GM21515 (cell line): ENCODE data around the gene COL23A1.

Experiments used
- ATAC-seq: cut with Tn5 transposase; IDR thresholded peaks from one replicate; pipeline ENCODE4 v1.9.1; 2021; ENCODE audit not compliant: unreplicated experiment

The COL23A1 gene

GRCh38 chr5:178557416-178557815 is 32.8 kb downstream of the COL23A1 start:
- ATAC-seq, result no peak

- ATAC-seq, result no peak
Measured at GRCh38 chr5:178555771-178556211, 34.4 kb downstream of the COL23A1 start.

DNA sequence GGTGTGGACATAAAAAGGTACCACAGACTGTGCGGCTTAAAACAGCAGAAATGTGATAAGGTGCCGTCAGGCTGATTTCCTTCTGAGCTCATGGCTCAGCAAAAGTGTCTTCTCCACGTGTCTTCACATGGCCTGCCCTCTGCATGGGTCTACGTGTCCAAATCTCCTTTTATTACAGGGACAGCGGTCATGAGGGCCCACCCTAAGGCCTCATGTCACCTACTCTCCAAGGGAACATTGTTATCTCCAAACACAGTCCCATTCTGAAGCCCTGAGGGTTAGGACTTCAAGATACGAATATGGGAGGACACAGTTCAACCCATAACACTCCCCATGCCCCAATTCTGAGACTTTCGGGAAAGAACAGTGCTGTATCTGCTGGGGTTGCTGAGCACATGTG is 35.2 kb downstream of the COL23A1 start:
- ATAC-seq, result no peak

DNA sequence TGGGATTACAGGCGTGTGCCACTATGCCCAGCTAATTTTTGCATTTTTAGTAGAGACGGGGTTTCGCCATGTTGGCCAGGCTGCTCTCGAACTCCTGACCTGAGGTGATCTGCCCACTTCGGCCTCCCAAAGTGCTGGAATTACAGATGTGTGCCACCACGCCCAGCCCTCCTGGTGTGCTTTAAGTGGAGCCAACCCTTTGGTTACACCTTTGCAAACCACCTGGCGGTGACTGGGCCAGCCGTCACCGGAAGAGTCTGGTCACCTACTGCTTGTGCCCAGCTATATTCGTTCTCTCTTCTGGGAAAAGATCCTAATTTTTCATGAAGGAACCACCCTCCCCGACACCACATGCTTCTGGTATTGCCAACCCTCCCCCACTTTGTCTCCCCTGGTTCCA is 35.9 kb downstream of the COL23A1 start:
- ATAC-seq, result no peak

DNA sequence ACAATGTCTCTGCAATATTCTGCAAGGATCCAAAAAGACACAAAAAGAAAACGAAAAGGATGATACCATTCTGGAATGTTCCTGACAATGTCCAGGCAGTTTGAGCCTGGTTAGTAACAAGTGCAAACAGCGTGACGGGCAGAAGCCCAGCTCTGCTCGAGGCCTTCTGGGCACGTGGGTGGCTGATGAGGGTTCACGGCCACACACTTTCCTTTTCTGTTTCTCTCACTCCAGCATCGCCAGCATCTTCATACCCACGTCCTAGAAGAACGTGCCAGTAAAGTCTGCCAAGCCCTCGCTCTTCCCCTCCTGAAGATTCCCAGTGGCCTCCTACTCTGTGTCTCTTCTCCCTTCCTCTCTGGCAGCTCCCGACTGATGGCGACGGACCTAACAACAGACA is 36.7 kb downstream of the COL23A1 start:
- ATAC-seq, result no peak

- ATAC-seq, result no peak
Measured at GRCh38 chr5:178551468-178551867, 38.7 kb downstream of the COL23A1 start.

DNA sequence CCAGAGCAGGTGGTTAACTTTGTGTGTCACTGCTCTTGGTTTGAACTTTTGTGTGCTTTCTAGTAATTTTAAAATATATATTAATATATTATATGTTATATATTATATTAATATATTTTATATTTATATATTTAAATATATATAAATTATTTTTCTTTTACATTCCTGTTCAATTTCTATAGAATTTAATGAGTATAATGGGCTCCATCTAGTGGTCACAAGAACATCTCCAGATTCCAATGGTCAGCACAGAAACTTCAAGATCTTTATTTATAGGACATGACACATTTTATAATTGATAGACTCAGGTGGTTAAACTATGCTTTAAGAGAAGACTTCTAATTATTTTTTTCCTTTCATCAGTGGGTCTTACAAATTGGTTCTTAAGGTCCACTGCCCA is 39.1 kb downstream of the COL23A1 start:
- ATAC-seq, result no peak

DNA sequence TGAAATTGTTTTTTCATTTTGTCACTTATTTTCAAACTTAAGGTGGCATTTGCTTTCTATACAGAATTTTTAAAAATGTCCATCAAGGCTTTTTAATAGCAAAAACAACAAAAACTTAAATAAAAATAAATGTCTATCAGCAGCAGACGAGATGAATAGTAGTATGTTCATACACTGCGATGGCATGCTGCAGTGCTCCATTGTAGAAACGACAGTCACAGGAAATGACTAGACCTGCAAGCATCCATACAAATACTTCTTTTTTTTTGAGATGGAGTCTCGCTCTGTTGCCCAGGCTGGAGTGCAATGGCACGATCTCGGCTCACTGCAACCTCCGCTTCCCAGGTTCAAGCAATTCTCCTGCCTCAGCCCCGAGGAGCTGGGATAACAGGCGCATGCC is 41.4 kb downstream of the COL23A1 start:
- no peak for ATAC-seq

DNA sequence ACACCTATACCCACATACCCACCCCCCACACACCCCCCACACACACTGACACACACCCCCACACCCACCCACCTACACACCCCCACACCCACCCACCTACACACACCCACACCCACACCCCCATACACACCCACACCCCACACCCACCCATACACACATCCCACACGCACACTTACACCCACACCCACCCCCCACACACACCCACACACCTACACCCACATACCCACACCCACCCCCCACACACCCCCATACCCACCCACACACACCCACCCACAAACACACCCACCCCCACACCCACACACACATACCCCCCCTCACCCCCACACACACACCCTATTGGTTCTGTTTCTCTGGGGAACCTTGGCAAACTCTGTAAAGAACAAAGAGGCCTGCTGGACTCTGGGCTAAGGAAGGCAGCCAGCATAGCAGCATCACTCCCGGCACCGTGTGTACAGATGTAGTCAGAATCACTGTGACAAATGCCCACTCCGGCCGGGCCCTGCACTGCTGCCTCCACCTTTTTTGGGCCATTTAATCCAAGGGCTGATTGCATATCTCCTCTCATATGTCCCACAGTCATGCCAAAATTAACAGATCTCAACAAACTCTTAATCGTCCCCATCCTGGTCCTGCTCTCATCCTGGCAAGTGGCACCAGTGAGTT is 42.3 kb downstream of the COL23A1 start:
- ATAC-seq, result no peak

DNA sequence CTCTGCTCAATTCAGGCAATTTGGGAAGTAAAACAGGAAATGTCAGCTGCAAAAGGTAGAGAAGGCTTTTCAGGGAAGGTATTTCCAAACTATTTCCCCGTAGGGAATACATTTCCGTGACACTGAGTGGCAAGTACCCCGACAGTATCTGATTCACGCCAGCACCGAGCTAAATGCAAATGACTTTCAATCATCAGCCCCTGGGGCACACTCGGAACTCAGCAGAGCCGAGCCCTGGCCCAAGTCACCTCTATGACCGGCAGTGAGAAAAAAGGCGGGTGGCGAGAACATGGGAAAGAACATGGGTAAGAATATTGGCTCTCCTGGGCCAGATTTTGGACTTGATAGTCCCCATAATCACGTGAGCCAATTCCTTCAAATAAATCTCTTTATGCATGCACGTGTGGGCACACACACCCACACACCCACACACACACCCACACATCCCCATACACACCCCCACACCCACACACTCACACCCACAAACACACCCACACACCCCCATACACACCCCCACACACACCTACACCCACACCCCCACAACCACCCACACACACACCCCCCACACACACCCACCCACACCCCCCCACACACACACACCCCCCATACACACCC is 43.0 kb downstream of the COL23A1 start:
- ATAC-seq, result no peak

DNA sequence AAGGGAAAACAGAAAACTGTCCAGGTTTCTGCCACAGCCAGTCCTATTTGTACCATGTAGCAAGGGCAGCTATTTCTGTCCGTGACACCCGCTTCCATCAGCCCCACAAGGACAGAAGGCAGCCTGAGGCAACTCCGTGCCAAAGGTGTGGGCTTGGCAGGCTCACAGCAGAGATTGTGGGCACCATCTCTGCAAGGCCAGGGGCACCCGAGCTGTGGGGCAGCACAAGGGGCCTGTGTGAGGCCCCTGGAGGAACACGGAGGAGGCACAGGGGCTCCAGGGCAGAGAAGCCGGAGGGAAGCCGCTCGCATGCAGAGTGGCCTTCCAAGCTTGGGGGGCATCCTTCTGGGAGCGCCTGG is 43.5 kb downstream of the COL23A1 start:
- ATAC-seq, result no peak

- no peak for ATAC-seq
Measured at GRCh38 chr5:178545941-178546674, 44.1 kb downstream of the COL23A1 start.

DNA sequence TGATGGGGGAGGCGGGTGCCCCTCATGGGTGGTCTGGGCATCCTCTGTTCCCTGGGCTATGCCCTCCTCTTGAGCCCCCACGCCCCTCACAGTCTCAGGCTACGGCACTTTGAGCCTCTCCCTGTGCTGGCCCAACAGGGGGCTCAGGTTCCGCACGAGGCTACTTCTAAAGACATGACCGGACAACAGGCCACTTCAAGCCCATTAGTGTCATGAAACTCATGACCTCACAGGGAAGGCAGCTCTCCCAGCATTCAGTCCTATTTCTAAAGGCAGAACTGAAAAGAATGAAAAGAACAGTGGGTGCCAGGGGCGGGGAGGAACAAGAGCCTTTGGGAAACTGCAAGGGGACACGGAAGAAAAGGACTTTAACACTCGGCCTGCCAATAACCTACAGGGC is 45.0 kb downstream of the COL23A1 start:
- ATAC-seq, result no peak

DNA sequence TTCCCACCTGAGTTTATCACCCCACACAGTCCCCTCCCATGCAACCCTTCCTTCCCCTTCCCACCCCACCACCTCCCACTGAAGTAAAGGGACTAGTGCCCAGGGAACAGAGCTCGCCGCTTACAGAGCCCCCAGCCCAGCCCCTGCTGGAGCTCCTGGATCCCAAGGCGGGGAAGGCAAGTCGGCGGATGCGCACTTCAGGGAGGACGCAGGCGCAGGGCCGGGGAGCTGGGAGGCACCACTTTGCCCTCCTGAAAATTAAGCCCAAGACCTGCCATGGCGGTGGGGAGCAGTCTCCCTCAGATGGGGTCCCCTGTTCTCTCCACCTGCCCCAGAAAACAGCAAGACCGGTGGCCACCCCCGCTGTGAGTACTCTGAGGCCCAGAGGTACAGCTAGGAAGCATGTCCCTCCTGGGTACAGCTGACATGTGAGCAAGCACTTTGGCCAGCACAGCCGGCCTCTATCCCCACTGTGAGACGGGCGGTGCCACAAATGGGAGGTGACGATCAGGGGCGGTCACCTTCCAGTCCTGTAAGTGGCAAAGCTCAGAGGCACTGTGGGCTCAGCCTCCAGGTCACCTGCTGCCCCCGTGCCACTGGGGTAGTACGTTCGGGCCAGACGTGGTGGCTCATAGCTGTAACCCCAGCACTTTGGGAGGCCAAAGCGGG is 45.9 kb downstream of the COL23A1 start:
- ATAC-seq, result no peak

DNA sequence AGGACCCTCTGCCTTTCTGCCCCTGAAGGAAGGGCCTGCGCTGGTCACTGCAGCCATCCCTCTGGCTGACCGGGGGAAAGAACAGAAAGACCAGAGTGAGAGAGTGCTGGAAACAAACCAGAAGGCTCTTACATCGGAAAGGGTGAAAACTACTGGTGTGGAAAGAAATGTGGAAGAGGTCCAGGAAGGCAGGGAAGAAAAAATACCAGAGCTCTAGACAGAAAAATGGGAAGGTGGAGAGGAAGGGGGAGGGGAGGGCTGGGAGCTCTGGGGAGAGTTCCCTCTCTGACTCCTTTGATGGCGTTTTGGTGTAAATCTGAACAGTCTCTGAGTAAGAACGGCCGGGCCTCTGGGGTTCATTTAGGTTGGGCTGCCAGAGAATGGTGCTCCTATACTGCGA is 47.7 kb downstream of the COL23A1 start:
- no peak for ATAC-seq

GRCh38 chr5:178540526-178540925 is 49.7 kb downstream of the COL23A1 start:
- no peak for ATAC-seq

GRCh38 chr5:178538741-178539229 is 51.4 kb downstream of the COL23A1 start:
- ATAC-seq, result no peak

DNA sequence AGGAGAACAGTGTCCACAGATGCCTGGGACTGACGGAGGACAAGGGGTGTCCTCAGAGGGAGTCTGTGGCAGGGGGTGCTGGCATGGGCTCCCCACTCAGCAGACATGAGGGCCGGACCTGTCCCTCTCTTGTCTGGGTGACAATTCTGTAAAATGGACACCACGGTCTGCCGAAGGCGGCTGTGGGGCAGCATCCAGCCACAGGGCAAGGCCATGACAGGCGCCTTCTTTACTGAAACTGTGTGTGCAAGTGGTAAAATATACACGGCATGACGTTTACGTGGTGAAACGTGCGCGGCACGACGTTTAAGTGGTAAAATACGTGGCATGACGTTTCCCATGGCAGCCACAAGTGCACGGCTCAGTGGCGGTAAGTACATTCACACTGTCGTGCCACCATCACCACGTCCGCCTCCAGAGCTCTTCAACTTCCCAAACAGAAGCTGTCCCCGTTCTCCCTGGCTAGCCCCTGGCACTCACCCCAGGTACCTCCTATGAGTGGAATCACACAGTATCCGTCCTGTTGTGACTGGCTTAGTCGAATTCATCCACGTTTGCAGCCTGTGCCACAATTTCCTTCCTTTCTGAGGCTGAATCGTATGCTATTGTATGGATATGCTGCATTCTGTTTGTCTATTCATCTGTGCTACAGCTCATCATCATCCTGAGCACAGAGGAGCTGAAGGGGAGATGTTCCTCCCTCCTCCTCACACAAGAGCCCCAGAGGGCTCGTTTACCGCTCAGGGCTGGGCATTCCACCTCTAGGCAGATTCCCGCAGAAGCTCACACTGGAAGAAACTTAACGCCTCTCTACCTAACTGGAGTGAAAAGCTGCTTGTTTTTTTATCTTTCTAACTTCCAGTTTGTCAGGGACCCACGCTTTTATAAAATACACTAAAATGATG is 52.5 kb downstream of the COL23A1 start:
- no peak for ATAC-seq

- ATAC-seq, result no peak
Measured at GRCh38 chr5:178536541-178537466, 53.4 kb downstream of the COL23A1 start.
